Spleen (tissue), 11 donors: ENCODE results near the gene AFF1. TPM values are rescaled to one million over a fixed set of nuclear protein-coding genes. Genes with fewer than 3 reads are reported as not detected.
A peak's percentile ranks its signal among the peaks of the same experiment; 100 is the strongest.

ENCODE experiments used
- DNase-seq: peaks from one replicate; pipeline ENCODE4 v3.0.0-alpha.2; 2020
- H3K27ac ChIP-seq, 8 donors: fragments of 200-600 bp; sonication (generic) in 7 of 8; 1 replicate in 4 of 8; 2 replicates in 4 of 8; pipeline versions ENCODE4 v1.5.0 to v1.8.0; 2016 to 2021; ENCODE audit warnings: inconsistent platforms in 4 of 8, mild to moderate bottlenecking in 4 of 8, moderate library complexity in 1 of 8
- H3K27me3 ChIP-seq, 7 donors: fragments of 200-600 bp; sonication (generic) in 6 of 7; replicated peaks in 1 of 7; 1 replicate in 4 of 7; 2 replicates in 3 of 7; pipeline versions ENCODE4 v1.5.0 to v1.8.0; 2016 to 2021; ENCODE audit warnings: inconsistent platforms in 3 of 7, mild to moderate bottlenecking in 1 of 7
- H3K36me3 ChIP-seq, 6 donors: fragments of 200-600 bp; sonication (generic) in 5 of 6; 1 replicate in 4 of 6; 2 replicates in 2 of 6; pipeline versions ENCODE4 v1.5.0 to v1.8.0; 2016 to 2021; ENCODE audit warnings: inconsistent platforms in 2 of 6
- H3K4me1 ChIP-seq, 6 donors: fragments of 200-600 bp; sonication (generic) in 5 of 6; 1 replicate in 3 of 6; 2 replicates in 3 of 6; pipeline versions ENCODE4 v1.5.0 to v1.8.0; 2016 to 2021; ENCODE audit warnings: inconsistent platforms in 3 of 6
- H3K4me3 ChIP-seq, 8 donors: fragments of 200-600 bp; sonication (generic) in 7 of 8; 1 replicate in 4 of 8; 2 replicates in 4 of 8; pipeline versions ENCODE4 v1.5.0 to v1.8.0; 2016 to 2021; ENCODE audit warnings: inconsistent platforms in 4 of 8, mild to moderate bottlenecking in 4 of 8, moderate library complexity in 2 of 8
- H3K9me3 ChIP-seq, 8 donors: fragments of 200-600 bp; sonication (generic) in 7 of 8; 1 replicate in 4 of 8; 2 replicates in 4 of 8; pipeline versions ENCODE4 v1.5.0 to v1.8.0; 2016 to 2021; ENCODE audit warnings: inconsistent platforms in 4 of 8
- POLR2A ChIP-seq, 3 donors: fragments of 450-650 bp; IDR thresholded peaks; one replicate each; pipeline ENCODE4 v1.5.1; 2017; ENCODE audit warnings: antibody characterized with exemption in 3 of 3, mild to moderate bottlenecking in 1 of 3
- POLR2AphosphoS5 ChIP-seq, 3 donors: sonication (generic); formaldehyde crosslinking; IDR thresholded peaks; one replicate each; pipeline ENCODE4 v1.5.1; 2017; ENCODE audit warnings: antibody characterized with exemption in 3 of 3
- WGBS, 5 donors: extraction: QIAGEN DNeasy Blood & Tissue Kit in 3 of 5; methylation state at CpG; one replicate each; pipeline versions ENCODE4 v1.1.5 to v1.1.7; 2013 to 2018; 5-methylcytosine and 5-hydroxymethylcytosine counted together
- intact Hi-C: fragments of 100-400 bp; cut with DNase I; formaldehyde crosslinking; loops from one replicate; pipeline ENCODE4 v1.15.0; 2023; ENCODE audit warnings: low total_unique reads
- polyA plus RNA-seq, 3 donors: library from polyadenylated mRNA; stranded (reverse); fragments of 200-250 nt; gene quantifications; one replicate each; pipeline ENCODE4 v1.2.1, GENCODE V29; 2013
- total RNA-seq, 7 donors: library from RNA; depleted of rRNA in 3 of 7; stranded (reverse); fragments of >200 nt in 3 of 7; fragmentation: NEBNext Ultra II Directional in 4 of 7; extraction: Animal tissue kit (Norgen Biotek cat#: 25700) in 4 of 7; gene quantifications; one replicate each; pipeline versions ENCODE4 v1.1.0 to v1.2.1, GENCODE V29; 2016 to 2021
- TF ChIP-seq, protein P1 (sequence below), 11 experiments: fragments of 200-600 bp in 7 of 11; fragments of 450-650 bp in 4 of 11; sonication (generic) in 4 of 11; IDR thresholded peaks in 8 of 11; conservative IDR thresholded peaks in 3 of 11; 1 replicate in 7 of 11; 2 replicates in 4 of 11; pipeline versions ENCODE4 v1.4.0 to v1.8.0; 2016 to 2021; ENCODE audit warnings: antibody characterized with exemption in 11 of 11, inconsistent platforms in 4 of 11, mild to moderate bottlenecking in 1 of 11
- donor health status: healthy with polysubstance abuse.
- donor health status: DM: no; HTN: no; CAD: no; lungs with moderate emphysema.
- donor health status: DM: no; HTN: no; CAD: no.
- donor health status: Bipolar disorder and iron deficiency.
- donor health status: healthy.
- donor health status: DM: no; HTN: no; CAD: no.
- donor health status: DM: yes; HTN: yes; CAD: no.

The AFF1 gene
- total and polyA plus RNA-seq, 10 donors, result 4.4 to 119 (median 80.8) TPM

- Histone ChIP-seq H3K27ac (peak overlapping the region in 4 of 8 donors; percentile 96 to 99 (median 98)), H3K4me1 (peaks cover 30 to 90% (median 63%) of the 10 kb centered on the region in 6 donors)
- TF ChIP-seq POLR2A (IDR thresholded peaks at IDR 0.05) (no peak), POLR2AphosphoS5 (IDR thresholded peaks at IDR 0.05) (no peak)
- TF ChIP-seq, protein P1, sequence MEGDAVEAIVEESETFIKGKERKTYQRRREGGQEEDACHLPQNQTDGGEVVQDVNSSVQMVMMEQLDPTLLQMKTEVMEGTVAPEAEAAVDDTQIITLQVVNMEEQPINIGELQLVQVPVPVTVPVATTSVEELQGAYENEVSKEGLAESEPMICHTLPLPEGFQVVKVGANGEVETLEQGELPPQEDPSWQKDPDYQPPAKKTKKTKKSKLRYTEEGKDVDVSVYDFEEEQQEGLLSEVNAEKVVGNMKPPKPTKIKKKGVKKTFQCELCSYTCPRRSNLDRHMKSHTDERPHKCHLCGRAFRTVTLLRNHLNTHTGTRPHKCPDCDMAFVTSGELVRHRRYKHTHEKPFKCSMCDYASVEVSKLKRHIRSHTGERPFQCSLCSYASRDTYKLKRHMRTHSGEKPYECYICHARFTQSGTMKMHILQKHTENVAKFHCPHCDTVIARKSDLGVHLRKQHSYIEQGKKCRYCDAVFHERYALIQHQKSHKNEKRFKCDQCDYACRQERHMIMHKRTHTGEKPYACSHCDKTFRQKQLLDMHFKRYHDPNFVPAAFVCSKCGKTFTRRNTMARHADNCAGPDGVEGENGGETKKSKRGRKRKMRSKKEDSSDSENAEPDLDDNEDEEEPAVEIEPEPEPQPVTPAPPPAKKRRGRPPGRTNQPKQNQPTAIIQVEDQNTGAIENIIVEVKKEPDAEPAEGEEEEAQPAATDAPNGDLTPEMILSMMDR (IDR thresholded peaks at IDR 0.05 in 8 of 11, conservative IDR thresholded peaks at IDR 0.05 in 3 of 11), result no peak
Observed at GRCh38 chr4:86940920-86941460, 6.2 kb downstream of the AFF1 start.

GRCh38 chr4:86942185-86942666 lies 7.4 kb downstream of the AFF1 start:
- H3K36me3 ChIP-seq, result no peaks in the 10 kb centered on the region
- 91 to 96% (median 92%) methylated on average over 1 of the region's 1 CpG for WGBS, 5 donors
- H3K27me3 ChIP-seq, result no peaks in the 10 kb centered on the region
- peaks cover 23 to 88% (median 59%) of the 10 kb centered on the region in 6 donors for H3K4me1 ChIP-seq
- H3K27ac ChIP-seq, result no peak overlapping the region
- H3K9me3 ChIP-seq, result no peaks in the 10 kb centered on the region
- DNase-seq, result no peak
- intact Hi-C loops, result no loop called here
- no peak for TF ChIP-seq POLR2AphosphoS5 (IDR thresholded peaks at IDR 0.05)
- TF ChIP-seq, protein P1 (IDR thresholded peaks at IDR 0.05 in 8 of 11, conservative IDR thresholded peaks at IDR 0.05 in 3 of 11), result no peak
- TF ChIP-seq POLR2A (IDR thresholded peaks at IDR 0.05), result no peak
- no peak overlapping the region for H3K4me3 ChIP-seq

More at GRCh38 chr4:86940920-86941460, 6.2 kb downstream of the AFF1 start:
- Histone ChIP-seq H3K36me3 (no peaks in the 10 kb centered on the region), H3K4me3 (no peak overlapping the region), H3K27me3 (no peaks in the 10 kb centered on the region), H3K9me3 (no peaks in the 10 kb centered on the region)
- WGBS, 5 donors, result 88 to 97% (median 94%) methylated on average over 15 of the region's 15 CpGs
- intact Hi-C loops, result no loop called here
- no peak for DNase-seq

- H3K27ac ChIP-seq, result peak overlapping the region in 1 of 8 donors; percentile 23
- no peaks in the 10 kb centered on the region for H3K9me3 ChIP-seq
- intact Hi-C loops, result no loop called here
- TF ChIP-seq POLR2AphosphoS5 (IDR thresholded peaks at IDR 0.05), result no peak
- TF ChIP-seq, protein P1 (IDR thresholded peaks at IDR 0.05 in 8 of 11, conservative IDR thresholded peaks at IDR 0.05 in 3 of 11), result no peak
- no peak for TF ChIP-seq POLR2A (IDR thresholded peaks at IDR 0.05)
- H3K4me3 ChIP-seq, result no peak overlapping the region
- H3K4me1 ChIP-seq, result peaks cover 0 to 71% (median 41%) of the 10 kb centered on the region in 6 donors
- H3K36me3 ChIP-seq, result peaks cover 0 to 17% (median 6%) of the 10 kb centered on the region in 6 donors
- H3K27me3 ChIP-seq, result no peaks in the 10 kb centered on the region
- DNase-seq, result no peak
Observed at GRCh38 chr4:86944964-86945781, 10.4 kb downstream of the AFF1 start.
